LoVo (cell line): ENCODE results near the gene KRTAP4-3.
"Not testable (repeated sequence)": the region's sequence is repeated elsewhere in the genome, so short reads cannot be mapped to it uniquely, and the experiment has no call there.

Source experiments
- DNase-seq: peaks from one replicate; pipeline ENCODE4 v3.0.0-alpha.2; 2016; ENCODE audit warnings: low spot score

The KRTAP4-3 gene

GRCh38 chr17:41117846-41118386, 50.1 kb downstream of the KRTAP4-3 start, which contains the start of gene KRTAP4-11:
TSS of gene KRTAP4-11 (minus strand) at chr17:41118373. CDS start at chr17:41118315, 58 bp downstream.
- DNase-seq, result not testable (repeated sequence)
